DMS153 treated with DMSO at 0.1 percent for 48 hours (cell line): ENCODE data around the gene MSH2.
"Not testable (repeated sequence)": the region's sequence is repeated elsewhere in the genome, so short reads cannot be mapped to it uniquely, and the experiment has no call there.

Experiments
- DNase-seq: peaks from one replicate; lab custom pipeline; 2025; ENCODE audit not compliant: unreplicated experiment; lab: John Stamatoyannopoulos, UW

MSH2 gene

GRCh38 chr2:47402805-47403608, at the start of gene MSH2:
MSH2 (plus strand) TSS chr2:47403156; CDS start chr2:47403192, 36 bp downstream.
- DNase-seq: peak; percentile 97

GRCh38 chr2:47354013-47354847, 48.7 kb upstream of the MSH2 start:
- DNase-seq: no peak

GRCh38 chr2:47354848-47355204, 48.1 kb upstream of the MSH2 start:
- DNase-seq: no peak

- DNase-seq: no peak
Observed at GRCh38 chr2:47357483-47357882, 45.5 kb upstream of the MSH2 start.

- DNase-seq: no peak
Observed at GRCh38 chr2:47359375-47359868, 43.5 kb upstream of the MSH2 start.

GRCh38 chr2:47360283-47360682, 42.7 kb upstream of the MSH2 start:
- DNase-seq: no peak

- DNase-seq: no peak
Observed at GRCh38 chr2:47360927-47361326, 42.0 kb upstream of the MSH2 start.

- DNase-seq: not testable (repeated sequence)
Observed at GRCh38 chr2:47361505-47362229, 41.3 kb upstream of the MSH2 start.

GRCh38 chr2:47373747-47374146, 29.2 kb upstream of the MSH2 start:
- DNase-seq: no peak

GRCh38 chr2:47375307-47375706, 27.6 kb upstream of the MSH2 start:
- no peak for DNase-seq

- no peak for DNase-seq
Observed at GRCh38 chr2:47379384-47379783, 23.6 kb upstream of the MSH2 start.

- no peak for DNase-seq
Observed at GRCh38 chr2:47381408-47381807, 21.5 kb upstream of the MSH2 start.

- no peak for DNase-seq
Observed at GRCh38 chr2:47386551-47386950, 16.4 kb upstream of the MSH2 start.

- no peak for DNase-seq
Observed at GRCh38 chr2:47388888-47389287, 14.1 kb upstream of the MSH2 start.

- no peak for DNase-seq
Observed at GRCh38 chr2:47389692-47390091, 13.3 kb upstream of the MSH2 start.

GRCh38 chr2:47401789-47402554, 984 bp upstream of the MSH2 start:
- peak; percentile 42 for DNase-seq

- DNase-seq: peak; percentile 88
Observed at GRCh38 chr2:47402555-47402804, 476 bp upstream of the MSH2 start.

- DNase-seq: peak; percentile 10
Observed at GRCh38 chr2:47403609-47404193, 745 bp downstream of the MSH2 start.

- no peak for DNase-seq
Observed at GRCh38 chr2:47404356-47404755, 1.4 kb downstream of the MSH2 start.

- DNase-seq: no peak
Observed at GRCh38 chr2:47405757-47406156, 2.8 kb downstream of the MSH2 start.
